Measurements from ENCODE around the gene DKC1.
"Not testable (repeated sequence)": the region's sequence is repeated elsewhere in the genome, so short reads cannot be mapped to it uniquely, and the experiment has no call there.

The DKC1 gene

GRCh38 chrX:154795016-154795415, 32.4 kb downstream of the DKC1 start:
- no peak for DNase-seq

- DNase-seq, result no peak
Measured at GRCh38 chrX:154797006-154797405, 34.3 kb downstream of the DKC1 start.

GRCh38 chrX:154799556-154800348, 37.1 kb downstream of the DKC1 start:
- DNase-seq, result peak; percentile 7 to 41

GRCh38 chrX:154800478-154801210, 38.0 kb downstream of the DKC1 start:
- no peak for DNase-seq

- DNase-seq, result no peak
Measured at GRCh38 chrX:154802947-154803346, 40.3 kb downstream of the DKC1 start.

- DNase-seq, result no peak
Measured at GRCh38 chrX:154804261-154804956, 41.7 kb downstream of the DKC1 start.

GRCh38 chrX:154804957-154805695, 42.5 kb downstream of the DKC1 start, which contains the start of gene MPP1:
TSS of gene MPP1 (minus strand) at chrX:154805485. CDS start at chrX:154805373, 112 bp downstream.
- peak; percentile 45 to 77 for DNase-seq

- peak in 1 of 2 experiments; percentile 47 for DNase-seq
Measured at GRCh38 chrX:154805696-154806091, 43.0 kb downstream of the DKC1 start.

GRCh38 chrX:154806837-154807501, 44.3 kb downstream of the DKC1 start:
- no peak for DNase-seq

- DNase-seq, result no peak
Measured at GRCh38 chrX:154809939-154810665, 47.4 kb downstream of the DKC1 start.

- DNase-seq, result no peak
Measured at GRCh38 chrX:154812341-154813101, 49.9 kb downstream of the DKC1 start.

GRCh38 chrX:154813801-154814200, 51.1 kb downstream of the DKC1 start:
- no peak for DNase-seq

GRCh38 chrX:154815274-154815818, 52.7 kb downstream of the DKC1 start:
- DNase-seq, result no peak

- DNase-seq, result not testable (repeated sequence)
Measured at GRCh38 chrX:154816326-154816898, 53.7 kb downstream of the DKC1 start.

GRCh38 chrX:154817048-154817618, 54.5 kb downstream of the DKC1 start:
- not testable (repeated sequence) for DNase-seq

GRCh38 chrX:154818916-154819770, 56.5 kb downstream of the DKC1 start:
- DNase-seq, result no peak

GRCh38 chrX:154819771-154820341, 57.2 kb downstream of the DKC1 start:
- DNase-seq, result no peak

- DNase-seq, result no peak
Measured at GRCh38 chrX:154821523-154821922, 58.9 kb downstream of the DKC1 start.
